Sigmoid colon (tissue), 7 donors: Measurements from ENCODE around the gene TMPRSS9. TPM values are rescaled to one million over a fixed set of nuclear protein-coding genes. Genes with fewer than 3 reads are reported as not detected.

ENCODE experiments used
- DNase-seq: peaks from one replicate; pipeline ENCODE4 v3.0.0-alpha.2; 2019
- H3K27ac ChIP-seq, 4 donors: fragments of 200-600 bp; sonication (generic); one replicate each; pipeline ENCODE4 v1.5.1; 2016 to 2019; ENCODE audit warnings: mild to moderate bottlenecking in 1 of 4
- H3K27me3 ChIP-seq, 3 donors: fragments of 200-600 bp; sonication (generic); one replicate each; pipeline ENCODE4 v1.5.1; 2019; ENCODE audit warnings: mild to moderate bottlenecking in 1 of 3
- H3K36me3 ChIP-seq, 4 donors: fragments of 200-600 bp; sonication (generic); one replicate each; pipeline ENCODE4 v1.5.1; 2016 to 2019
- H3K4me1 ChIP-seq, 4 donors: fragments of 200-600 bp; sonication (generic); one replicate each; pipeline ENCODE4 v1.5.1; 2017 to 2019
- H3K4me3 ChIP-seq, 4 donors: fragments of 200-600 bp; sonication (generic); one replicate each; pipeline ENCODE4 v1.5.1; 2017 to 2019; ENCODE audit warnings: mild to moderate bottlenecking in 2 of 4, moderate library complexity in 1 of 4
- H3K9me3 ChIP-seq, 4 donors: fragments of 200-600 bp in 3 of 4; sonication (generic) in 3 of 4; one replicate each; pipeline versions ENCODE4 v1.5.1 to v1.6.1; 2013 to 2019
- CTCF ChIP-seq, 4 experiments: fragments of 450-650 bp in 3 of 4; fragments of 200-600 bp in 1 of 4; IDR thresholded peaks; one replicate each; pipeline ENCODE4 v1.5.1; 2016 to 2019; ENCODE audit warnings: antibody characterized with exemption in 4 of 4, mild to moderate bottlenecking in 3 of 4, moderate library complexity in 2 of 4
- EP300 ChIP-seq, 4 donors: sonication (generic); formaldehyde crosslinking; IDR thresholded peaks; one replicate each; pipeline ENCODE4 v1.6.1; 2017; ENCODE audit warnings: antibody characterized with exemption in 4 of 4
- POLR2A ChIP-seq, 2 donors: fragments of 450-650 bp; IDR thresholded peaks; one replicate each; pipeline ENCODE4 v1.6.1; 2016; ENCODE audit warnings: antibody characterized with exemption in 2 of 2, mild to moderate bottlenecking in 2 of 2, moderate library complexity in 2 of 2
- POLR2AphosphoS5 ChIP-seq, 4 donors: sonication (generic); formaldehyde crosslinking; IDR thresholded peaks; one replicate each; pipeline ENCODE4 v1.6.1; 2017; ENCODE audit warnings: antibody characterized with exemption in 4 of 4
- WGBS, 2 donors: extraction: QIAGEN DNeasy Blood & Tissue Kit; methylation state at CpG; one replicate each; pipeline ENCODE4 v1.1.7; 2013; 5-methylcytosine and 5-hydroxymethylcytosine counted together
- intact Hi-C: fragments of 100-400 bp; cut with DNase I; formaldehyde crosslinking; loops from one replicate; pipeline ENCODE4 v1.15.1; 2023
- polyA plus RNA-seq, 3 donors: library from polyadenylated mRNA; stranded (reverse); fragments of 200-250 nt; gene quantifications; one replicate each; pipeline ENCODE4 v1.2.3, GENCODE V29; 2013
- total RNA-seq, 4 donors: library from RNA; depleted of rRNA; stranded (reverse); fragments of >200 nt; gene quantifications; one replicate each; pipeline ENCODE4 v1.1.0, GENCODE V29; 2016
- donor health status: healthy with polysubstance abuse.
- donor health status: Bipolar disorder and iron deficiency.
- donor health status: healthy.

TMPRSS9 gene
- total and polyA plus RNA-seq, 7 donors, result 0.16 to 0.68 (median 0.27) TPM; not detected in 3

- peaks cover 0 to 12% (median 4%) of the 10 kb centered on the region in 4 donors for H3K4me1 ChIP-seq
- H3K27me3 ChIP-seq, result no peaks in the 10 kb centered on the region
- intact Hi-C loops, result loop anchor here (10.0 kb wide), 1 partner anchor 365 kb away; the partner anchor contains the start of genes SGTA and THOP1
- TF ChIP-seq EP300 (IDR thresholded peaks at IDR 0.05), result no peak
- no peak for TF ChIP-seq CTCF (IDR thresholded peaks at IDR 0.05)
- no peak for TF ChIP-seq POLR2AphosphoS5 (IDR thresholded peaks at IDR 0.05)
- TF ChIP-seq POLR2A (IDR thresholded peaks at IDR 0.05), result no peak
- no peak for DNase-seq
- 93 to 94% methylated on average over 7 of the region's 7 CpGs for WGBS, 2 donors
- H3K9me3 ChIP-seq, result no peaks in the 10 kb centered on the region
- no peak overlapping the region for H3K27ac ChIP-seq
- H3K36me3 ChIP-seq, result peaks cover 0 to 25% (median 2%) of the 10 kb centered on the region in 4 donors
- H3K4me3 ChIP-seq, result no peak overlapping the region
Observed at GRCh38 chr19:2419754-2420153, 59.7 kb downstream of the TMPRSS9 start.

GRCh38 chr19:2420490-2420889 is 60.4 kb downstream of the TMPRSS9 start:
- Histone ChIP-seq H3K36me3 (peaks cover 0 to 25% (median 2%) of the 10 kb centered on the region in 4 donors), H3K27me3 (no peaks in the 10 kb centered on the region), H3K4me3 (no peak overlapping the region), H3K9me3 (no peaks in the 10 kb centered on the region), H3K27ac (no peak overlapping the region), H3K4me1 (peaks cover 0 to 18% (median 11%) of the 10 kb centered on the region in 4 donors)
- DNase-seq, result no peak
- intact Hi-C loops, result loop anchor here (10.0 kb wide), 1 partner anchor 364 kb away; the partner anchor contains the start of genes SGTA and THOP1
- no peak for TF ChIP-seq POLR2A (IDR thresholded peaks at IDR 0.05)
- TF ChIP-seq CTCF (IDR thresholded peaks at IDR 0.05), result no peak
- no peak for TF ChIP-seq POLR2AphosphoS5 (IDR thresholded peaks at IDR 0.05)
- TF ChIP-seq EP300 (IDR thresholded peaks at IDR 0.05), result no peak
- 95 to 96% methylated on average over 2 of the region's 2 CpGs for WGBS, 2 donors

- WGBS, 2 donors, result 81 to 89% methylated on average over 23 of the region's 23 CpGs
- peaks cover 0 to 31% (median 24%) of the 10 kb centered on the region in 4 donors for H3K4me1 ChIP-seq
- intact Hi-C loops, result loop anchor here (10.0 kb wide), 1 partner anchor 363 kb away; the partner anchor contains the start of genes SGTA and THOP1
Observed at GRCh38 chr19:2421581-2422306, 61.7 kb downstream of the TMPRSS9 start.

GRCh38 chr19:2423071-2423914 is 63.2 kb downstream of the TMPRSS9 start:
- 59 to 77% methylated on average over 19 of the region's 19 CpGs for WGBS, 2 donors
- no peak for TF ChIP-seq EP300 (IDR thresholded peaks at IDR 0.05)
- no peak for TF ChIP-seq POLR2A (IDR thresholded peaks at IDR 0.05)
- TF ChIP-seq CTCF (IDR thresholded peaks at IDR 0.05), result no peak
- TF ChIP-seq POLR2AphosphoS5 (IDR thresholded peaks at IDR 0.05), result no peak
- H3K4me1 ChIP-seq, result peaks cover 0 to 39% (median 32%) of the 10 kb centered on the region in 4 donors
- H3K4me3 ChIP-seq, result no peak overlapping the region
- peaks cover 0 to 9% (median 0%) of the 10 kb centered on the region in 4 donors for H3K36me3 ChIP-seq
- H3K9me3 ChIP-seq, result no peaks in the 10 kb centered on the region
- H3K27ac ChIP-seq, result no peak overlapping the region
- intact Hi-C loops, result loop anchor here (10.0 kb wide), 1 partner anchor 362 kb away; the partner anchor contains the start of genes SGTA and THOP1
- no peak for DNase-seq
- H3K27me3 ChIP-seq, result no peaks in the 10 kb centered on the region

More at GRCh38 chr19:2421581-2422306, 61.7 kb downstream of the TMPRSS9 start:
- peaks cover 0 to 20% (median 0%) of the 10 kb centered on the region in 4 donors for H3K36me3 ChIP-seq
- no peaks in the 10 kb centered on the region for H3K27me3 ChIP-seq
- DNase-seq, result no peak
- TF ChIP-seq POLR2AphosphoS5 (IDR thresholded peaks at IDR 0.05) (no peak), CTCF (IDR thresholded peaks at IDR 0.05) (no peak), POLR2A (IDR thresholded peaks at IDR 0.05) (no peak), EP300 (IDR thresholded peaks at IDR 0.05) (no peak)
- H3K4me3 ChIP-seq, result no peak overlapping the region
- H3K27ac ChIP-seq, result no peak overlapping the region
- H3K9me3 ChIP-seq, result no peaks in the 10 kb centered on the region
